Measurements from ENCODE around the gene RECQL.

Gene RECQL

GRCh38 chr12:21501258-21502163, at the start of gene RECQL, which contains the start of gene GOLT1B:
RECQL (minus strand) TSS chr12:21501635; CDS start chr12:21499570, 2,065 bp downstream.
GOLT1B (plus strand) TSS chr12:21501789; CDS start chr12:21501924, 135 bp downstream.
- DNase-seq: peak; percentile 98

- peak; percentile 6 for DNase-seq
Measured at GRCh38 chr12:21547437-21547836, 46.0 kb upstream of the RECQL start.

GRCh38 chr12:21546716-21547115, 45.3 kb upstream of the RECQL start:
- peak; percentile 59 for DNase-seq

GRCh38 chr12:21545557-21545956, 44.1 kb upstream of the RECQL start:
- DNase-seq: no peak

GRCh38 chr12:21543151-21543550, 41.7 kb upstream of the RECQL start:
- no peak for DNase-seq

- DNase-seq: no peak
Measured at GRCh38 chr12:21542403-21542802, 41.0 kb upstream of the RECQL start.

- DNase-seq: no peak
Measured at GRCh38 chr12:21541773-21542172, 40.3 kb upstream of the RECQL start.

GRCh38 chr12:21539797-21540196, 38.4 kb upstream of the RECQL start:
- DNase-seq: no peak

GRCh38 chr12:21538061-21538653, 36.7 kb upstream of the RECQL start:
- DNase-seq: peak; percentile 7

GRCh38 chr12:21529456-21529855, 28.0 kb upstream of the RECQL start:
- no peak for DNase-seq

GRCh38 chr12:21528953-21529352, 27.5 kb upstream of the RECQL start:
- DNase-seq: peak; percentile 14

- peak; percentile 45 for DNase-seq
Measured at GRCh38 chr12:21527451-21528180, 26.2 kb upstream of the RECQL start.

- DNase-seq: no peak
Measured at GRCh38 chr12:21526721-21527345, 25.4 kb upstream of the RECQL start.

GRCh38 chr12:21526053-21526452, 24.6 kb upstream of the RECQL start, which contains the start of gene SPX:
SPX (plus strand) TSS chr12:21526296; CDS start chr12:21526473, 177 bp downstream.
- peak; percentile 57 for DNase-seq

GRCh38 chr12:21523148-21523547, 21.7 kb upstream of the RECQL start:
- DNase-seq: no peak

GRCh38 chr12:21521541-21521940, 20.1 kb upstream of the RECQL start:
- DNase-seq: no peak

GRCh38 chr12:21518451-21518850, 17.0 kb upstream of the RECQL start:
- DNase-seq: no peak

GRCh38 chr12:21516281-21516680, 14.8 kb upstream of the RECQL start:
- no peak for DNase-seq

GRCh38 chr12:21509768-21510167, 8.3 kb upstream of the RECQL start:
- no peak for DNase-seq

- no peak for DNase-seq
Measured at GRCh38 chr12:21507849-21508248, 6.4 kb upstream of the RECQL start.

GRCh38 chr12:21505888-21506287, 4.5 kb upstream of the RECQL start:
- no peak for DNase-seq

- DNase-seq: no peak
Measured at GRCh38 chr12:21502872-21503271, 1.4 kb upstream of the RECQL start.

- DNase-seq: peak; percentile 46
Measured at GRCh38 chr12:21502164-21502496, 695 bp upstream of the RECQL start.

All from fibroblast of skin of right biceps (primary cell).